ENCODE measurements around the gene CD3D.

Gene CD3D

DNA sequence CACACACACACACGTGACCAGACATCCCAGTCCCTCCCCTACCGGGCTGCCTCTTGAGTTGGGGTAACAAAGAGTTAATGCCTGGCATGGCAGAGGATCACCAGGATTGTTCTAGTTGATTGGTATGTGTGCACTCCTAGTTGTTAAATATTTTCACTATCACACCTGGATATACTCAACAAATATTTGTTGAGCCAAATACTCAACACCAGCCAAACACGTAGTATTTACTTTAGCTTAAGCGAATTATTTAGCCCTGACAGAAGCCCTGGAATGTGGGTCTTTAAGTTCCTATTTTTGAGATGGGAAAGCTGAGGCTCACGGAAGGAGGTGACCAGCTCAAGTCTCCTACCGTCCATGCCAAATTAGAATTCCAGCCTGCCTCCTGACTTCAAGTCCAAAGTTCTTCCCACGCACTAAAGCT lies 27.5 kb downstream of the CD3D start:
- no peak overlapping the region for H3K4me3 ChIP-seq (ENCODE audit: low read length)
- H3K9me3 ChIP-seq (ENCODE audit: insufficient read depth, low read length): no peaks in the 10 kb centered on the region
- no peak overlapping the region for H2AFZ ChIP-seq (ENCODE audit: low read depth, low read length)
- H3K9ac ChIP-seq (ENCODE audit: low read length): no peak overlapping the region
- no peak overlapping the region for H3K4me2 ChIP-seq (ENCODE audit: low read length)
- H4K20me1 ChIP-seq (ENCODE audit: insufficient read depth, low read length): no peaks in the 10 kb centered on the region
- H3K27ac ChIP-seq (ENCODE audit: low read length): no peak overlapping the region
- H3K36me3 ChIP-seq (replicated peaks; ENCODE audit: low read depth, low read length): no peaks in the 10 kb centered on the region
- TF ChIP-seq, protein P1, sequence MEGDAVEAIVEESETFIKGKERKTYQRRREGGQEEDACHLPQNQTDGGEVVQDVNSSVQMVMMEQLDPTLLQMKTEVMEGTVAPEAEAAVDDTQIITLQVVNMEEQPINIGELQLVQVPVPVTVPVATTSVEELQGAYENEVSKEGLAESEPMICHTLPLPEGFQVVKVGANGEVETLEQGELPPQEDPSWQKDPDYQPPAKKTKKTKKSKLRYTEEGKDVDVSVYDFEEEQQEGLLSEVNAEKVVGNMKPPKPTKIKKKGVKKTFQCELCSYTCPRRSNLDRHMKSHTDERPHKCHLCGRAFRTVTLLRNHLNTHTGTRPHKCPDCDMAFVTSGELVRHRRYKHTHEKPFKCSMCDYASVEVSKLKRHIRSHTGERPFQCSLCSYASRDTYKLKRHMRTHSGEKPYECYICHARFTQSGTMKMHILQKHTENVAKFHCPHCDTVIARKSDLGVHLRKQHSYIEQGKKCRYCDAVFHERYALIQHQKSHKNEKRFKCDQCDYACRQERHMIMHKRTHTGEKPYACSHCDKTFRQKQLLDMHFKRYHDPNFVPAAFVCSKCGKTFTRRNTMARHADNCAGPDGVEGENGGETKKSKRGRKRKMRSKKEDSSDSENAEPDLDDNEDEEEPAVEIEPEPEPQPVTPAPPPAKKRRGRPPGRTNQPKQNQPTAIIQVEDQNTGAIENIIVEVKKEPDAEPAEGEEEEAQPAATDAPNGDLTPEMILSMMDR (IDR thresholded peaks at IDR 0.05; ENCODE audit: low read depth, low read length): no peak
- no peak for TF ChIP-seq EZH2phosphoT487 (IDR thresholded peaks at IDR 0.05; ENCODE audit: low read depth)
- H3K27me3 ChIP-seq (ENCODE audit: low read depth, low read length): peaks cover 13% of the 10 kb centered on the region
- H3K79me2 ChIP-seq (ENCODE audit: low read length): no peaks in the 10 kb centered on the region
- H3K4me1 ChIP-seq (ENCODE audit: low read length): peaks cover 12% of the 10 kb centered on the region

DNA sequence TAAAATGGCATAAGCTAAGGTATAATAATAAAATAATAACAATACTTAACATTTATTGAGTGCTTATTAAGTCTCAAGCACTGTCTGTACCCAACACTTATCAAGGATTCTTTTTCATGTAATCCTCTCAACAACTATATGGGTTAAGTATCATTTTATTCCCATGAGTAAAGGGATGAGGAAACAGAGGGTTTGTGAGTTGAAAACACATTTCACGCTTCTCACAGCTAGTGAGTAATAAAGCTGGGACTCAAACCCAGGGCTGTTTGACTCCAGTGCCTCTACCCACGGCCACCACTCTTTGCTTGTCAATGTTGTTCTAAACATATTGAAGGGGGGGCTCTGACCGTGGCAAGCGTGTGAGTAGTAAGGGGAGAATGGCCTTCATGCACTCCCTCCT lies 29.3 kb downstream of the CD3D start:
- H3K36me3 ChIP-seq (replicated peaks; ENCODE audit: low read depth, low read length): no peaks in the 10 kb centered on the region
- no peak overlapping the region for H2AFZ ChIP-seq (ENCODE audit: low read depth, low read length)
- no peaks in the 10 kb centered on the region for H3K79me2 ChIP-seq (ENCODE audit: low read length)
- H3K9me3 ChIP-seq (ENCODE audit: insufficient read depth, low read length): no peaks in the 10 kb centered on the region
- TF ChIP-seq, protein P1 (IDR thresholded peaks at IDR 0.05; ENCODE audit: low read depth, low read length): no peak
- TF ChIP-seq EZH2phosphoT487 (IDR thresholded peaks at IDR 0.05; ENCODE audit: low read depth): no peak
- no peak overlapping the region for H3K27ac ChIP-seq (ENCODE audit: low read length)
- H4K20me1 ChIP-seq (ENCODE audit: insufficient read depth, low read length): no peaks in the 10 kb centered on the region
- H3K9ac ChIP-seq (ENCODE audit: low read length): no peak overlapping the region
- peaks cover 12% of the 10 kb centered on the region for H3K4me1 ChIP-seq (ENCODE audit: low read length)
- H3K27me3 ChIP-seq (ENCODE audit: low read depth, low read length): peaks cover 13% of the 10 kb centered on the region
- no peak overlapping the region for H3K4me2 ChIP-seq (ENCODE audit: low read length)
- H3K4me3 ChIP-seq (ENCODE audit: low read length): no peak overlapping the region

DNA sequence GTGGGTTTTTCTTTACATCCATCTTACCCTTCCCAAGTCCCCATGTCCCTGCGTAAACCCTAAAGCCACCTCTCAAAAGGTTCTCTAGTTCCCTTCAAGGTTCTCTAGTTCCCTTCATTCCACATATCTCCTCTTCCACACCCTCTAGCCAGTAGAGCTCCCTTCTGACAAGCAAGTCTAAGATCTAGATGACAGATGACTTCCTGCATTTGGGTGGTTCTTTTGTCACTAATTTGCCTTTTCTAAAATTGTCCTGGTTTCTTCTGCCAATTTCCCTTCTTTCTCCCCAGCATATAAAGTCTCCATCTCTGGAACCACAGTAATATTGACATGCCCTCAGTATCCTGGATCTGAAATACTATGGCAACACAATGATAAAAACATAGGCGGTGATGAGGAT lies 30.2 kb downstream of the CD3D start:
- Histone ChIP-seq H3K79me2 (ENCODE audit: low read length) (no peaks in the 10 kb centered on the region), H3K4me3 (ENCODE audit: low read length) (no peak overlapping the region), H2AFZ (ENCODE audit: low read depth, low read length) (no peak overlapping the region), H4K20me1 (ENCODE audit: insufficient read depth, low read length) (no peaks in the 10 kb centered on the region), H3K36me3 (replicated peaks; ENCODE audit: low read depth, low read length) (no peaks in the 10 kb centered on the region), H3K4me2 (ENCODE audit: low read length) (no peak overlapping the region), H3K27me3 (ENCODE audit: low read depth, low read length) (peaks cover 13% of the 10 kb centered on the region), H3K4me1 (ENCODE audit: low read length) (peaks cover 12% of the 10 kb centered on the region), H3K9me3 (ENCODE audit: insufficient read depth, low read length) (no peaks in the 10 kb centered on the region), H3K9ac (ENCODE audit: low read length) (no peak overlapping the region), H3K27ac (ENCODE audit: low read length) (no peak overlapping the region)
- TF ChIP-seq, protein P1 (IDR thresholded peaks at IDR 0.05; ENCODE audit: low read depth, low read length): no peak
- no peak for TF ChIP-seq EZH2phosphoT487 (IDR thresholded peaks at IDR 0.05; ENCODE audit: low read depth)

GRCh38 chr11:118311518-118311917 lies 31.0 kb downstream of the CD3D start:
- Histone ChIP-seq H2AFZ (ENCODE audit: low read depth, low read length) (no peak overlapping the region), H3K4me2 (ENCODE audit: low read length) (no peak overlapping the region), H3K27ac (ENCODE audit: low read length) (no peak overlapping the region), H3K9me3 (ENCODE audit: insufficient read depth, low read length) (no peaks in the 10 kb centered on the region), H3K79me2 (ENCODE audit: low read length) (no peaks in the 10 kb centered on the region), H3K36me3 (replicated peaks; ENCODE audit: low read depth, low read length) (no peaks in the 10 kb centered on the region), H3K4me3 (ENCODE audit: low read length) (no peak overlapping the region), H3K4me1 (ENCODE audit: low read length) (peaks cover 5% of the 10 kb centered on the region), H4K20me1 (ENCODE audit: insufficient read depth, low read length) (no peaks in the 10 kb centered on the region), H3K9ac (ENCODE audit: low read length) (no peak overlapping the region), H3K27me3 (ENCODE audit: low read depth, low read length) (peaks cover 13% of the 10 kb centered on the region)
- TF ChIP-seq, protein P1 (IDR thresholded peaks at IDR 0.05; ENCODE audit: low read depth, low read length): no peak
- TF ChIP-seq EZH2phosphoT487 (IDR thresholded peaks at IDR 0.05; ENCODE audit: low read depth): no peak
